PC-9 (cell line): ENCODE data around the gene STX8.

ENCODE experiments used
- EZH2 ChIP-seq: fragments of 200-600 bp; sonication (generic); IDR thresholded peaks from 2 replicates; pipeline ENCODE4 v1.8.0; 2017; ENCODE audit warnings: antibody characterized with exemption, low read depth
- TF ChIP-seq, protein P1 (sequence below): fragments of 200-600 bp; sonication (generic); conservative IDR thresholded peaks from 2 replicates; pipeline ENCODE4 v1.6.1; 2017; ENCODE audit warnings: mixed run types, antibody characterized with exemption, mild to moderate bottlenecking, moderate library complexity

DNA sequence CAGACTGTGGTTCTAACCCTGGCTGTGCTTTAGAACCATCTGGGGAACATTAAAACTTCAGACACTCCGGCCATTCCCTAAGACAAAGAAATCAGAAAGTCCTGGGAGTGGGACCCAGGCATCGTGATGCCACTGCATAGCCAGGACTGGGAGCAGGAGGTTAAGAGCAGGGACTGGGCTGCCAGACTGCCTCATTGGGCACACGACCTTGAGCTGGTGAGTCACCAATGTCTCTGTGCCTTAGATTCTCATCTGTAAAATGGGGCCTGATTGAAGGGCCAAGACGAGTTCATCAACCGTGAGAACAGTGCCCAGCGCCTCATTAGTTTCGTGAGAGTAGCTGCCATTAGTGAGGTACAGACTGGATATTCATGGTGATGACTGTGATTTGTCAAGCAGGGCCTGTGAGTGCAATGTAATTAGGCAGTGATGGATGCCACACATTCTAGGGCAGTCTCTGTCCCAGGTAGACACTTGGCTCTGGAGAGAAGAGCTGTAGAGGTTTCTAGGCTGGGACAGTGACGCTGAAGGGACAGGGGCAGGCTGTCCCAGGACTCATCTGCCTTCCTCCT lies 357.5 kb downstream of the STX8 start:
- TF ChIP-seq, protein P1, sequence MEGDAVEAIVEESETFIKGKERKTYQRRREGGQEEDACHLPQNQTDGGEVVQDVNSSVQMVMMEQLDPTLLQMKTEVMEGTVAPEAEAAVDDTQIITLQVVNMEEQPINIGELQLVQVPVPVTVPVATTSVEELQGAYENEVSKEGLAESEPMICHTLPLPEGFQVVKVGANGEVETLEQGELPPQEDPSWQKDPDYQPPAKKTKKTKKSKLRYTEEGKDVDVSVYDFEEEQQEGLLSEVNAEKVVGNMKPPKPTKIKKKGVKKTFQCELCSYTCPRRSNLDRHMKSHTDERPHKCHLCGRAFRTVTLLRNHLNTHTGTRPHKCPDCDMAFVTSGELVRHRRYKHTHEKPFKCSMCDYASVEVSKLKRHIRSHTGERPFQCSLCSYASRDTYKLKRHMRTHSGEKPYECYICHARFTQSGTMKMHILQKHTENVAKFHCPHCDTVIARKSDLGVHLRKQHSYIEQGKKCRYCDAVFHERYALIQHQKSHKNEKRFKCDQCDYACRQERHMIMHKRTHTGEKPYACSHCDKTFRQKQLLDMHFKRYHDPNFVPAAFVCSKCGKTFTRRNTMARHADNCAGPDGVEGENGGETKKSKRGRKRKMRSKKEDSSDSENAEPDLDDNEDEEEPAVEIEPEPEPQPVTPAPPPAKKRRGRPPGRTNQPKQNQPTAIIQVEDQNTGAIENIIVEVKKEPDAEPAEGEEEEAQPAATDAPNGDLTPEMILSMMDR = no peak
- no peak for TF ChIP-seq EZH2
